GM23338 (cell line): ENCODE measurements around the gene CD109. TPM values are rescaled to one million over a fixed set of nuclear protein-coding genes. Genes with fewer than 3 reads are reported as not detected.

Source experiments
- ATAC-seq: fragments of 200-7000 bp; cut with Tn5 transposase; 3 replicates; pipeline ENCODE4 v1.9.1; 2020
- DNase-seq: peaks from one replicate; pipeline ENCODE4 v3.0.0-alpha.2; 2015; ENCODE audit warnings: low spot score
- H2AFZ ChIP-seq: fragments of 200-600 bp; sonication (generic); 2 replicates; pipeline ENCODE4 v1.8.0; 2016; ENCODE audit warnings: antibody characterized with exemption, mild to moderate bottlenecking, moderate library complexity
- H3F3A ChIP-seq: fragments of 200-600 bp; sonication (generic); replicated peaks from 2 replicates; pipeline ENCODE4 v1.8.0; 2017; ENCODE audit warnings: antibody characterized with exemption, mixed run types, low read depth
- H3K27ac ChIP-seq: fragments of 200-600 bp; sonication (generic); 2 replicates; pipeline ENCODE4 v1.6.1; 2016; ENCODE audit warnings: low read depth
- H3K27me3 ChIP-seq: fragments of 200-600 bp; sonication (generic); 2 replicates; pipeline ENCODE4 v1.8.0; 2016; ENCODE audit warnings: mild to moderate bottlenecking, mixed run types, moderate library complexity; ENCODE audit not compliant: insufficient read depth
- H3K36me3 ChIP-seq: fragments of 200-600 bp; sonication (generic); 2 replicates; pipeline ENCODE4 v1.8.0; 2016; ENCODE audit warnings: mild to moderate bottlenecking; ENCODE audit not compliant: insufficient read depth
- H3K4me1 ChIP-seq: fragments of 200-600 bp; sonication (generic); 2 replicates; pipeline ENCODE4 v1.8.0; 2016; ENCODE audit warnings: mild to moderate bottlenecking, moderate library complexity; ENCODE audit not compliant: insufficient read depth
- H3K4me2 ChIP-seq: fragments of 200-600 bp; sonication (generic); 2 replicates; pipeline ENCODE4 v1.7.1; 2017; ENCODE audit warnings: mixed run types
- H3K4me3 ChIP-seq: fragments of 200-600 bp; sonication (generic); 2 replicates; pipeline ENCODE4 v1.6.1; 2016; ENCODE audit warnings: mixed run types
- H3K79me2 ChIP-seq: fragments of 200-600 bp; sonication (generic); replicated peaks from 2 replicates; pipeline ENCODE4 v1.8.0; 2017; ENCODE audit warnings: mild to moderate bottlenecking; ENCODE audit not compliant: insufficient read depth
- H3K9me2 ChIP-seq: fragments of 200-600 bp; sonication (generic); 2 replicates; pipeline ENCODE4 v1.8.0; 2017; ENCODE audit not compliant: insufficient read depth
- H4K20me1 ChIP-seq: fragments of 200-600 bp; sonication (generic); replicated peaks from 2 replicates; pipeline ENCODE4 v1.8.0; 2017; ENCODE audit warnings: mild to moderate bottlenecking; ENCODE audit not compliant: insufficient read depth
- H3K27ac Mint-ChIP-seq: 2 replicates; pipeline ENCODE4 v1.8.0; 2020; ENCODE audit warnings: inconsistent platforms, mild to moderate bottlenecking, moderate library complexity, mixed read lengths
- H3K27me3 Mint-ChIP-seq: 3 replicates; pipeline ENCODE4 v1.8.0; 2022; ENCODE audit warnings: low read depth, mild to moderate bottlenecking, moderate library complexity, mixed read lengths, inconsistent platforms; ENCODE audit not compliant: insufficient read depth, poor library complexity
- H3K36me3 Mint-ChIP-seq: 3 replicates; pipeline ENCODE4 v1.8.0; 2021; ENCODE audit warnings: low read depth, mild to moderate bottlenecking, inconsistent platforms, moderate library complexity, mixed read lengths
- H3K4me1 Mint-ChIP-seq: 3 replicates; pipeline ENCODE4 v1.8.0; 2020; ENCODE audit warnings: mild to moderate bottlenecking, inconsistent platforms, mixed read lengths
- H3K4me3 Mint-ChIP-seq: 3 replicates; pipeline ENCODE4 v1.8.0; 2021; ENCODE audit warnings: moderate library complexity, mild to moderate bottlenecking, inconsistent platforms, mixed read lengths
- H3K9me3 Mint-ChIP-seq: 3 replicates; pipeline ENCODE4 v1.8.0; 2020; ENCODE audit warnings: moderate library complexity, mild to moderate bottlenecking, inconsistent platforms, mixed read lengths
- CTCF ChIP-seq, 2 experiments: fragments of 200-600 bp in 1 of 2; sonication (generic) in 1 of 2; conservative IDR thresholded peaks; 2 replicates each; pipeline versions ENCODE4 v1.5.1 to v1.6.1; 2016 to 2017; ENCODE audit warnings: antibody characterized with exemption in 2 of 2, low read depth in 2 of 2, mild to moderate bottlenecking in 2 of 2, moderate library complexity in 1 of 2
- EZH2 ChIP-seq: fragments of 200-600 bp; sonication (generic); IDR thresholded peaks from one replicate; pipeline ENCODE4 v1.8.0; 2017; ENCODE audit warnings: antibody characterized with exemption, mild to moderate bottlenecking, low read depth; ENCODE audit not compliant: unreplicated experiment
- JUNB ChIP-seq: IDR thresholded peaks from one replicate; pipeline ENCODE4 v1.6.1; 2016; ENCODE audit warnings: antibody characterized with exemption; ENCODE audit not compliant: unreplicated experiment
- NANOG ChIP-seq: IDR thresholded peaks from 2 replicates; pipeline ENCODE4 v1.6.1; 2016; ENCODE audit warnings: antibody characterized with exemption, borderline replicate concordance
- POLR2AphosphoS5 ChIP-seq: IDR thresholded peaks from 2 replicates; pipeline ENCODE4 v1.6.1; 2016; ENCODE audit warnings: antibody characterized with exemption, low read depth
- REST ChIP-seq: IDR thresholded peaks from one replicate; pipeline ENCODE4 v1.6.1; 2018; ENCODE audit warnings: antibody characterized with exemption; ENCODE audit not compliant: unreplicated experiment
- STAT1 ChIP-seq: IDR thresholded peaks from one replicate; pipeline ENCODE4 v1.6.1; 2016; ENCODE audit warnings: antibody characterized with exemption; ENCODE audit not compliant: unreplicated experiment
- ZNF114 ChIP-seq: fragments of 250-450 bp; sonication (Bioruptor Pico); IDR thresholded peaks from 2 replicates; pipeline ENCODE4 v1.5.0; 2020; ENCODE audit warnings: mild to moderate bottlenecking, moderate library complexity
- ZNF331 ChIP-seq: fragments of 250-450 bp; sonication (Bioruptor Pico); IDR thresholded peaks from 2 replicates; pipeline ENCODE4 v1.5.0; 2020; ENCODE audit warnings: low read depth, mild to moderate bottlenecking, moderate library complexity
- ZNF462 ChIP-seq: fragments of 250-450 bp; sonication (Bioruptor Pico); IDR thresholded peaks from 2 replicates; pipeline ENCODE4 v1.5.0; 2020; ENCODE audit warnings: mild to moderate bottlenecking, moderate library complexity
- polyA plus RNA-seq: library from polyadenylated mRNA; unstranded; fragments of >200 nt; fragmentation: Nextera tagmentation; extraction: Ambion mirVana; gene quantifications from 2 replicates; pipeline ENCODE4 v1.2.1, GENCODE V29; 2016
- total RNA-seq: library from RNA; depleted of rRNA; stranded (reverse); fragments of >200 nt; shearing (Covaris generic); gene quantifications from 2 replicates; pipeline ENCODE4 v1.2.3, GENCODE V29; 2014

The CD109 gene
- total and polyA plus RNA-seq, 2 experiments from 2014 or later, result 1.1 to 5.3 TPM

- DNase-seq (no peak), ATAC-seq (no peak)
- Mint-ChIP-seq H3K27me3 (peaks cover 6% of the 10 kb centered on the region), H3K27ac (no peak overlapping the region), H3K4me1 (peaks cover 16% of the 10 kb centered on the region), H3K36me3 (peaks cover 14% of the 10 kb centered on the region), H3K4me3 (no peak overlapping the region), H3K9me3 (peaks cover 8% of the 10 kb centered on the region; the same call in 2 of the 3 replicates)
- Histone ChIP-seq H3K27me3 (no peaks in the 10 kb centered on the region), H3F3A (peaks cover 4% of the 10 kb centered on the region), H2AFZ (no peak overlapping the region), H3K4me3 (no peak overlapping the region), H4K20me1 (no peaks in the 10 kb centered on the region), H3K4me1 (peaks cover 9% of the 10 kb centered on the region), H3K27ac (no peak overlapping the region), H3K36me3 (no peaks in the 10 kb centered on the region), H3K4me2 (no peak overlapping the region), H3K79me2 (no peaks in the 10 kb centered on the region), H3K9me2 (no peaks in the 10 kb centered on the region)
- no peak for TF ChIP-seq NANOG
- no peak for TF ChIP-seq REST
- TF ChIP-seq EZH2, result no peak
- TF ChIP-seq ZNF331 (CRISPR knock-in tag), result no peak
- TF ChIP-seq JUNB, result no peak
- no peak for TF ChIP-seq CTCF (conservative IDR thresholded peaks at IDR 0.05; ENCODE audit: low read depth in 2 of 2)
Observed at GRCh38 chr6:73657201-73657600, 38.8 kb upstream of the CD109 start.

GRCh38 chr6:73664701-73665100 is 31.3 kb upstream of the CD109 start:
- Histone ChIP-seq H3K9me2 (no peaks in the 10 kb centered on the region), H3K36me3 (no peaks in the 10 kb centered on the region), H2AFZ (no peak overlapping the region), H3K4me1 (no peaks in the 10 kb centered on the region), H3K4me3 (no peak overlapping the region), H3K79me2 (no peaks in the 10 kb centered on the region), H4K20me1 (no peaks in the 10 kb centered on the region), H3K27ac (no peak overlapping the region), H3K4me2 (no peak overlapping the region), H3K27me3 (no peaks in the 10 kb centered on the region), H3F3A (no peaks in the 10 kb centered on the region)
- Mint-ChIP-seq H3K9me3 (peaks cover 5% of the 10 kb centered on the region; the same call in 1 of the 3 replicates), H3K4me3 (no peak overlapping the region), H3K27me3 (no peaks in the 10 kb centered on the region), H3K27ac (no peak overlapping the region), H3K4me1 (no peaks in the 10 kb centered on the region), H3K36me3 (peaks cover 4% of the 10 kb centered on the region; the same call in 1 of the 3 replicates)
- ATAC-seq (no peak), DNase-seq (no peak)
- TF ChIP-seq ZNF462 (CRISPR knock-in tag) (no peak), STAT1 (no peak), ZNF114 (CRISPR knock-in tag) (no peak), POLR2AphosphoS5 (no peak)
